ENCODE data around the gene DVL2. TPM values are rescaled to one million over a fixed set of nuclear protein-coding genes. Genes with fewer than 3 reads are reported as not detected.

DVL2 gene
- total RNA-seq, 1 experiment from 2014 or later: 36.9 TPM

DNA sequence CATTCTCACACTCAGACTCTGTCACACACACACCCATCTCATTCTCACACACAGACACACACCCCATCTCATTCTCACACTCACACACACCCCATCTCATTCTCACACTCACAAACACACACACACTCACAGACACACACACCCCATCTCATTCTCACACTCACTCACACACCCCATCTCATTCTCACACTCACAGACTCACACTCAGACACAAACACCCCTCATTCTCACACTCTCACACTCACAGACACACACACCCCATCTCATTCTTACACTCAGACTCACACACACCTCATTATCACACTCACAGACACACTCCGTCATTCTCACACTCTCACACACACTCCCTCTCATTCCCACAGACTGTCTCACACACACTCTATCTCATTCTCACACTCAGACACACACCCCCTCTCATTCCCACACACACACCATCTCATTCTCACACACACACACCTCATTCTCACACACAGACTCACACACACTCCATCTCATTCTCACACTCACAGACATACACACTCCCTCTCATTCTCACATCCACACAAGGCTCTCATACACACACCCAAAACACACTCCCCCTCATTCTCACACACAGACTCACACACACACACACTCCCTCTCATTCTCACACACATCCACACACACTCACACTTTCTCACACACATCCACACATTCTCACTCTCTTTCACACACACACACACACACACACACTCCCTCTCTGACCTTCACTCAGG, 58.0 kb downstream of the DVL2 start:
- no peak overlapping the region for H2AFZ ChIP-seq (ENCODE audit: low read length)
- intact Hi-C loops (cut with micrococcal nuclease): loop anchor here (2.0 kb wide), 1 partner anchor 129 kb away; no protein-coding TSS in a partner anchor
- H3K27ac ChIP-seq (ENCODE audit: low read length): no peak overlapping the region
- no peaks in the 10 kb centered on the region for H4K20me1 ChIP-seq (ENCODE audit: low read length)
- ChIA-PET CTCF (interaction anchor here (2.1 kb wide), 1 partner anchor 130 kb away, joined by 11 read pairs; no protein-coding TSS in a partner anchor), POLR2A (ENCODE audit: unreplicated experiment) (no interaction called here)
- ATAC-seq (no peak), DNase-seq (no peak)
- TF ChIP-seq CTCF (conservative IDR thresholded peaks at IDR 0.05; ENCODE audit: low read depth, low read length): no peak
- no peak for TF ChIP-seq EZH2 (IDR thresholded peaks at IDR 0.05; ENCODE audit: low read length, unreplicated experiment)
- no peak for TF ChIP-seq EZH2phosphoT487 (IDR thresholded peaks at IDR 0.05; ENCODE audit: borderline replicate concordance, low read length)
- H3K36me3 ChIP-seq (ENCODE audit: low read depth, low read length): no peaks in the 10 kb centered on the region
- no peak overlapping the region for H3K4me3 ChIP-seq (ENCODE audit: low read length)
- H3F3A ChIP-seq (ENCODE audit: low read length, unreplicated experiment): no peaks in the 10 kb centered on the region
- no peaks in the 10 kb centered on the region for H3K9me2 ChIP-seq (replicated peaks; ENCODE audit: low read length)
- no peak overlapping the region for H3K9ac ChIP-seq (ENCODE audit: low read length)
- H3K79me2 ChIP-seq (ENCODE audit: low read length): no peaks in the 10 kb centered on the region
- no peaks in the 10 kb centered on the region for H3K4me1 ChIP-seq (ENCODE audit: insufficient read depth, low read length)
- H3K4me2 ChIP-seq (ENCODE audit: low read length): no peak overlapping the region
- H3K27me3 ChIP-seq (ENCODE audit: low read length): no peaks in the 10 kb centered on the region
- BruUV-seq (replicated peaks): no TSS peak
- no peaks in the 10 kb centered on the region for H3K9me3 ChIP-seq (ENCODE audit: low read length)

Small RNA genes within 50 kb of the gene (microRNA-seq; reads per million reads assigned to microRNA genes)
- gene MIR324 (ENCODE audit: unreplicated experiment): 2,736 reads per million, percentile 88 among the genes with 10 or more reads in this experiment

Other genes with a start within 250 kb of the DVL2 start
- gene ALOX12, start 238.5 kb downstream of the DVL2 start, total RNA-seq (2014; rRNA removed): not detected in 2 replicates
- 169 and 195 TPM in 2 replicates for gene RNASEK, start 221.9 kb downstream of the DVL2 start, total RNA-seq (2014; rRNA removed)
- gene BCL6B, start 211.5 kb downstream of the DVL2 start, total RNA-seq (2014; rRNA removed): 0.12 TPM in 1 of 2 replicates, not detected in the other
- 0.62 and 1.7 TPM in 2 replicates for gene SLC16A13, start 198.5 kb downstream of the DVL2 start, total RNA-seq (2014; rRNA removed)
- 0.75 TPM in 1 of 2 replicates, not detected in the other for gene SLC16A11, start 190.4 kb downstream of the DVL2 start, total RNA-seq (2014; rRNA removed)
- gene CLEC10A, start 154.3 kb downstream of the DVL2 start, total RNA-seq (2014; rRNA removed): not detected in 2 replicates
- not detected in 2 replicates for gene ASGR2, start 119.7 kb downstream of the DVL2 start, total RNA-seq (2014; rRNA removed)
- gene ASGR1, start 55.1 kb downstream of the DVL2 start, total RNA-seq (2014; rRNA removed): 0.95 and 2.2 TPM in 2 replicates
- 6.5 and 12.8 TPM in 2 replicates for gene DLG4, start 14.7 kb downstream of the DVL2 start, total RNA-seq (2014; rRNA removed)
- gene ACADVL, start 14.6 kb downstream of the DVL2 start, total RNA-seq (2014; rRNA removed): 558 and 646 TPM in 2 replicates
- gene PHF23, start 4.9 kb upstream of the DVL2 start, total RNA-seq (2014; rRNA removed): 20.8 and 32.7 TPM in 2 replicates
- gene GABARAP, start 7.9 kb upstream of the DVL2 start, total RNA-seq (2014; rRNA removed): 88.2 and 103 TPM in 2 replicates
- 52.4 and 68.5 TPM in 2 replicates for gene CTDNEP1, start 17.2 kb upstream of the DVL2 start, total RNA-seq (2014; rRNA removed)
- 60.5 and 67.5 TPM in 2 replicates for gene ELP5, start 17.7 kb upstream of the DVL2 start, total RNA-seq (2014; rRNA removed)
- gene CLDN7, start 28.0 kb upstream of the DVL2 start, total RNA-seq (2014; rRNA removed): 147 and 180 TPM in 2 replicates
- gene SLC2A4, start 47.2 kb upstream of the DVL2 start, total RNA-seq (2014; rRNA removed): 0.29 TPM in 1 of 2 replicates, not detected in the other
- 1.1 and 1.4 TPM in 2 replicates for gene YBX2, start 60.1 kb upstream of the DVL2 start, total RNA-seq (2014; rRNA removed)
- gene EIF5A, start 73.1 kb upstream of the DVL2 start, total RNA-seq (2014; rRNA removed): 1,140 and 1,203 TPM in 2 replicates
- gene GPS2, start 80.8 kb upstream of the DVL2 start, total RNA-seq (2014; rRNA removed): 30.8 and 45.8 TPM in 2 replicates
- 21.4 and 27.7 TPM in 2 replicates for gene NEURL4, start 94.8 kb upstream of the DVL2 start, total RNA-seq (2014; rRNA removed)
- gene ACAP1, start 102.0 kb upstream of the DVL2 start, total RNA-seq (2014; rRNA removed): not detected in 2 replicates
- gene KCTD11, start 117.6 kb upstream of the DVL2 start, total RNA-seq (2014; rRNA removed): 7.0 and 7.6 TPM in 2 replicates
- not detected in 2 replicates for gene TMEM95, start 120.6 kb upstream of the DVL2 start, total RNA-seq (2014; rRNA removed)
- 10.8 and 13.5 TPM in 2 replicates for gene TNK1, start 146.6 kb upstream of the DVL2 start, total RNA-seq (2014; rRNA removed)
- 53.8 and 62.7 TPM in 2 replicates for gene PLSCR3, start 160.0 kb upstream of the DVL2 start, total RNA-seq (2014; rRNA removed)
- 56.6 and 82.4 TPM in 2 replicates for gene TMEM256, start 169.6 kb upstream of the DVL2 start, total RNA-seq (2014; rRNA removed)
- gene NLGN2, start 173.3 kb upstream of the DVL2 start, total RNA-seq (2014; rRNA removed): 7.4 and 12.7 TPM in 2 replicates
- gene SPEM1, start 185.8 kb upstream of the DVL2 start, total RNA-seq (2014; rRNA removed): not detected in 2 replicates
- not detected in 2 replicates for gene SPEM2, start 191.1 kb upstream of the DVL2 start, total RNA-seq (2014; rRNA removed)
- gene SPEM3, start 194.3 kb upstream of the DVL2 start, total RNA-seq (2014; rRNA removed): not detected in 2 replicates
- gene TMEM102, start 200.9 kb upstream of the DVL2 start, total RNA-seq (2014; rRNA removed): 14.0 and 17.9 TPM in 2 replicates
- 0.69 and 1.0 TPM in 2 replicates for gene FGF11, start 205.0 kb upstream of the DVL2 start, total RNA-seq (2014; rRNA removed)
- gene CHRNB1, start 210.5 kb upstream of the DVL2 start, total RNA-seq (2014; rRNA removed): 2.1 and 2.9 TPM in 2 replicates
- 14.7 and 18.4 TPM in 2 replicates for gene ZBTB4, start 245.1 kb upstream of the DVL2 start, total RNA-seq (2014; rRNA removed)
- not detected in 2 replicates for gene SLC35G6, start 246.9 kb upstream of the DVL2 start, total RNA-seq (2014; rRNA removed)
- 47.1 and 95.7 TPM in 2 replicates for gene POLR2A, start 249.8 kb upstream of the DVL2 start, total RNA-seq (2014; rRNA removed)

All from PC-3 (cell line).